NCI-H1436 treated with DMSO at 0.1 percent for 48 hours (cell line): ENCODE results near the gene SLC25A17.

Experiments used
- DNase-seq: peaks from one replicate; lab custom pipeline; 2025; lab: John Stamatoyannopoulos, UW

Gene SLC25A17

DNA sequence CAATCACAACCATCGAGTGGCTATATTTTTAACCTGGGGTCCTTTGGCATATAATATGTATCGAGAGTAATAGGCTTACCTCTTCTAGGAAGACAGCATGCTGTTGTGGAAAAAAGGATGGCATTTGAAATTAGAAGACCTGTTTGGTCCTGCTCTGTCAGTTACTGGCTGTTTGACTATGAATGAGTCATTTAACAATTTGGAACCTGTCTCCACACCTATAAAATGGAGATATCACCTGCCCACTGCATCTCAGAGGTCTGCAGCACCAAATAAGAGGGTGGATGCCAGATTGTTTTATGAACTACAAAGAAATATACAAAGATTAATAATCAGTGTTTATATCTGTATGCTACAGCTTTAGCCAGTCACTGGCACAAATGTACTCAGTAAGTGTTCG lies 60.8 kb downstream of the SLC25A17 start:
- no peak for DNase-seq

DNA sequence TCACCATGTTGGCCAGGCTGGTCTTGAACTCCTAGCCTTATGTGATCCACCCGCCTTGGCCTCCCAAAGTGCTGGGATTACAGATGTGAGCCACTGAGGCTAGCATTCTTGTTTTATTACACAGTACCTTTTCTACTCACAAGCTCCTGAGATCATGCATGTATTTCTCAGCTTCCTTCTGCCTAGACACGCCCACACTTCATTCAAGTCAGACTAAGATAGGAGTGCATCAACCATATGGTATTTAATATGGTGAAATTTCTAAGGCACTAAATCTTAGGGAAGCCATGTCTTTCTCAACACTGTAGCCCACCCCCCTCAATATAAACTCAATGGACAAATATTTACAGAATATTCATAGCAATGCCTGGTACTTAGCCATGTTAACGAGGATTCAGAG lies 62.1 kb downstream of the SLC25A17 start:
- no peak for DNase-seq

DNA sequence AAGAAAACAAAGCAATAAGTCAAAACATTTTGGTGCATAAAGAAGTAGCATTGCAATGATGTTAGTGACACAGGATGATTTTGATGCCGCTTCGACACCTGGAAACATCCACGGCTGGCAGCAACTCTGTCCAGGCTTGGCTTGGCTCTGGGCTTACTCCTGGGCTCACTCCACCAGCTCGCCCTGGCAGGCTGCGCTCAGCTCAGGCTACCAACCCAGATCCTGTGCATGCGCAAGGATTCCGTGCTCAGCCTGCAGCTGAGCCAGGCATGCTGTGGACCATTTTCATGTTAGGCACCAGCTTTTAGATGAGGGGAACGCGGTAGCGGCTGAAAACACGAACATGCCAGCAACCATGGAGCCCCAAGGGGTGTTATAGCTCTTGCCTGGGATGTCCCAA lies 66.0 kb downstream of the SLC25A17 start:
- no peak for DNase-seq

DNA sequence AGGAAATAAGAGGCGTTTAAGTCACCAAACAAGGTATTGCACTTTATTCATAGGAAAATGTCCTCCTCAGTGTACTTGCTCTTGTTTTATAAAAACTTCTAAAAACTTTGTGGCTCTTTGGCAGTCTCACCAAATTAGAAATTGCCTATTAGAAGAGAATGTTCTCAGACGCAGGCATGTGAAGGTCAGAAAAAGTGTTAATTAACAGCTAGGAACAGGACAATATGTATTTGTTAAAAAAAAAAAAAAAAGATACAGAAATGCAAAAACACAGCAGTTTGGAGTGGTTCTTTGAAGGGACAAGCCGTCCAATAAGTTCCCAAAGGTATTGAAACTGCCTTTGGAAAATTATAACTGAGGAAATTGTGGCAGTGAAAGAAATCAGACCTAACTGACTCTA lies 67.9 kb downstream of the SLC25A17 start:
- no peak for DNase-seq

DNA sequence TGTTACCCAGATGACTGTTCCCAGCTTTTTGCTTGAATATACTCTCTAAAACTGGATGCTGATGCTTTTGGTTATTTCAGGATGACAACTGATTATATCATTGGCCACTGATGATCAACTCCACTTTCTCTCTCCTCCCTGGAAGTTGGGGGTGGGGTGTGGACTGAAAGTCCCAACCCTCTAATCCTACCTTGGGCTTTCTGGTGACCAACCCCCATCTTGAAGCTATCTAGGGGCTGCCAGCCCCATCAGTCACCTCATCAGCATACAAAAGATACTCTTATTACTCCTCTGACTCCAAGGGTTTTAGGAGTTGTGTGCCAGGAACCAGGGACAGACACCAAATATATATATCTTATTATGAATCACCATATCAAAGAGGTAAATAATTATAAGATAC lies 69.3 kb downstream of the SLC25A17 start:
- no peak for DNase-seq

DNA sequence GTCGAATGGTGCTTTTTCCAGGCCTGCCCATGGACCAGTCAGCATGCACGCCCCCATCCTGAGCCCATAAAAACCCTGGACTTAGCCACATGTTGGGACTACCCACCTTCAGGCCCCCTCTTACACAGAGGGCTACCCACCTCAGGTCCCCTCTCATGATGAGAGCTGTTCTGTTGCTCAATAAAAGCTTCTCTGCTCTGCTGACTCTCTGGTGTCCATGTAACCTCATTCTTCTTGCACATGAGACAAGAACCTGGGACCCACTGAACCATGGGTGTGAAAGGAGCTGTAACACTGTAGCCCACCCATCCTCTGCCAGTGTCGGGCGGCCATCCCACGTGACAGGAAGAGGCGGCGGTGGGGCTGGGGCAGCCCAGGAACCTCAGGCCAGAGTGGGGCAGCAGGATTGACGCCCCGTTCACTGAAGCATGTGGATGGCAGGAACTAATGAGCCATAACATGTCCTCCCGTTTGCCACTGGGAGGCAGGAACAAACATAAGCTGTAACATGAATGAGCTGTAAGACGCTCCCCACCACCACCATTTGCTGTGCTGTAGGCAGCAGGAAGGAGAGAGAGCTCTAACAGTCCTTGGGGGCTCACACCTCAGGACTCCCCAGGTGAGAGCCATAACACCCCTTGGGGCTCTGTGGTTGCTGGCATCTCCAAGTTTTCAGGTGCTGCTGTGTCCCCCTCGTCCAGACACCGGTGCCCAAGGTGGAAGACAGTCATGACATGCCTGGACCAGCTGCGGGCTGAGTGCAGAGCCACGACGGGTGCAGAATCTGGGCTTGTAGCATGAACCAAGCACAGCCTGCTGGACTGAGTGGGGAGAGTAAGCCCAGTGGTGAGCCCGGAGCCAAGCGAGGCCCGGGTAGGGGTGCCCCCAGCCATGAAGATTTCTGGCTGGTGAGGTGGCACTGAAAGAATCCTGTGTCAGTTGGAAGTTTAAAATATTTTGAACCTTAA lies 70.5 kb downstream of the SLC25A17 start:
- DNase-seq: no peak

DNA sequence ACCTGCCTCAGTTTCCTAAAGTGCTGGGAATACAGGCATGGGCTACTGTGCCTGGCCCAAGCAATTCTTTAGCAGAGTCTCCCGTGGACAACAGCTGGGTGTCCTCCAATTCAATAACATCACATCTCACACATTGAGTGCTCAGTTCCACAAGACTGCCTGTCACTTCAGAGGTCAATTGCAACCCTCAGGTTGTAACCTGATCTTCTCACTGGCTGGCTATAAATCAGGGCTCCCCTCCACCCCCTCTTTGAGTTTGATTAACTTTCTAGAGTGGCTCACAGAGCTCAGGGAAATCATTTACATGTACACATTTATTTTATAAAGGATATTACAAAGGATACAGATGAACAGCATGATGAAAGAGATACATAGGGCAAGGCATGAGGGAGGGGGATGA lies 71.8 kb downstream of the SLC25A17 start:
- no peak for DNase-seq

DNA sequence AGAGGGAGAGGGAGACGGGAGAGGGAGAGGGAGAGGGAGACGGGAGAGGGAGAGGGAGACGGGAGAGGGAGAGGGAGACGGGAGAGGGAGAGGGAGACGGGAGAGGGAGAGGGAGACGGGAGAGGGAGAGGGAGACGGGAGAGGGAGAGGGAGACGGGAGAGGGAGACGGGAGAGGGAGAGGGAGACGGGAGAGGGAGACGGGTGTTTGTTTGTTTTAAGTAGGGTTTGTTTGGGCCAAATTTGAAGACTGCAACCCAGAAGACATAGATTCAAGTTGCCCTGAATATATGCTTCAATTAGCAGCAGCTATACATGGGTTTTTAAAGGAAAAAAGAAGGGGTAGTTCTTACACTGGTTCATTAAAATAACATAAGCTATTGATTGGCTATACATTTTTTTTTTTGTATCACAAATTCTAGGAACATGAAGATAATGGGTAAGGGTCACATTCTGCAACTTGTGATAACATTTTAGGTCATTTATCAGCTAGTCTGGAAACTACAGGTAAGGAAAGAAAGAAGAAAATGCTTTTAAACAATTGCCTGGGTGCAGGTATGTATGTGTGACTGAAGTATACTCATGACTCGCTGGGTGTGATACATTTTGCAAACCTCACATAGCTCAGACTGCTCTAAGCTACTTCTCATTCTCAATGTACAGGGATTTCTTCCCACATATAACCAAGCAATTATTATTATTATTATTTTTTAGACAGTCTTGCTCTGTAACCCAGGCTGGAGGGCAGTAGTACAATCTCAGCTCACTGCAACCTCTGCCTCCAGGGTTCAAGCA lies 72.5 kb downstream of the SLC25A17 start:
- no peak for DNase-seq

DNA sequence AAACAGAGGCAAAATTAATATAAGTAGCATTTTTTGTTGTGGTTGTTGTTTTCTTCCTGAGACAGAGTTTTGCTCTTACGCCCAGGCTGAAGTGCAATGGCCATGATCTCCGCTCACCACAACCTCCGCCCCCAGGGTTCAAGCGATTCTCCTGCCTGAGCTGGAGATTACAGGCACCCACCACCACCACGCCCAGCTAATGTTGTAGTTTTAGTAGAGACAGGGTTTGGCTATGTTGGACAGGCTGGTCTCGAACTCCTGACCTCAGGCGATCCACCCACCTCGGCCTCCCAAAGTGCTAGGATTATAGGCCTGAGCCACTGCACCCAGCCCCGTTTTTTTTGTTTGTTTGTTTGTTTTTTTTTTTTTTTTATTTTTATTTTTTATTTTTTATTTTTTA lies 75.4 kb downstream of the SLC25A17 start:
- DNase-seq: no peak

DNA sequence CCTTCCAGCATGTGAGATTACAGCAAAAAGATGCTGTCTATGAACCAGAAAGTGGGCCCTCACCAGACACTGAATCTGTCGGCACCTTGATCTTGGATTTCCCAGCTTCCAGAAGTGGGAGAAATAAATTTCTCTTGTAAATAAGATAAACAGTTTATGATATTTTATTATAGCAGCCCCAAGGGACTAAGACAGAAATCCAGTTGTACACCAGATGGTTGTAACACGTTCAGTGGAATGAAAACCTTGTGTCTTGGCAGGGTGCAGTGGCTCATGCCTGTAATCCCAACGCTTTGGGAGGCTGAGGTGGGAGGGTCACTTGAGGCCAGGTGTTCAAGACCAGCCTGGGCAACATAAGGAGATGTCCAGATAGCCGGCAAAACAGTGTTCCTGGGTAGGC lies 78.0 kb downstream of the SLC25A17 start:
- no peak for DNase-seq

DNA sequence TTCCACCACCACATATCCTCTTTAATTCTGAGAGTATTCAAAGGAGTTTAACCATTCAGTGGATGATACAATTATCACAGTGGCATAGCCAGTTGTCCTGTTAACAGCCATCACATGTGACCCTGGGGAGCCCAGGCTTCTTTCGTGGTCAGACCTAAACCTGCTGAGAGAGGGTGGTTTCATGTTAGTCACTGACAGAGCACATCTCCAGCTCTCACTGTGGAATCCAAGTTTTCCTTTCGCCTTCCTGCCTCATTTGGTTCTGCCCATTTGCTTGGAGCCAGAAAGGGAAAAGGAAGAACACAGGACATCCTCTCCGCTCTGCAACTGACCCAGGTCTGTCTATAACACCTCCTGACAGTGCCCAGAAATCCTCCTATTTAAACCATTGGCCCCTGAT lies 79.4 kb downstream of the SLC25A17 start:
- no peak for DNase-seq

DNA sequence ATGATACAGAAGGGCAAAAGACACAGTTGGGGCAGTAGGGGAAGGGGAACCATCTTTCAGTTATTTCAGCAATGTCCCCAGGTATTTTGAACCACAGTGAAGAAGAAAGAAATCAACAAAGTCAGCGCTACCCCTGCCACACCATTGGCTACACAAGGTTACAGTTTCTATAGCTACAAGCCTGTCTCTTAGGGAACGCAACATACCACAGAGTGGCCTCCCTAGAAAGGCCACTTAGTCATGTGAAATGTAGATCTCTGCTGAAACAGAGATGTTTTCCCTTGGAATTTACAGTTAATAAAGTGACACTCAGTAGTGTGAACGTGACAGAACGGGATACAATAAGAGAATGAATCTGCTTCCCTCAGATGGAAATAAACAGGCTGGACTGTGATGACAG lies 85.2 kb downstream of the SLC25A17 start:
- no peak for DNase-seq

DNA sequence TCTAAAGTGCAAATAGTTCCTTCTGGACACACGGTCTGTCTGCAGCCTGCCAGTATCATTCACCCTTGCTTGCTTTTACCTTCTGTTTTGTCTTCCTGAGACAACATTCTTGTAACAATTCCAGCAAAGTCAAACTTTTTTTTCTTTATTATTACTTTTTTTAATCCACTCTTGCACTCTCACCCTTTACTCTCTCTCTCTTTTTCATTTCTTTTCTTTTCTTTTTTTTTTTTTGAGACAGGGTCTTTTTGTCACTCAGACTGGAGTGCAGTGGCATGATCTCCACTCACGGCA lies 86.2 kb downstream of the SLC25A17 start:
- no peak for DNase-seq

DNA sequence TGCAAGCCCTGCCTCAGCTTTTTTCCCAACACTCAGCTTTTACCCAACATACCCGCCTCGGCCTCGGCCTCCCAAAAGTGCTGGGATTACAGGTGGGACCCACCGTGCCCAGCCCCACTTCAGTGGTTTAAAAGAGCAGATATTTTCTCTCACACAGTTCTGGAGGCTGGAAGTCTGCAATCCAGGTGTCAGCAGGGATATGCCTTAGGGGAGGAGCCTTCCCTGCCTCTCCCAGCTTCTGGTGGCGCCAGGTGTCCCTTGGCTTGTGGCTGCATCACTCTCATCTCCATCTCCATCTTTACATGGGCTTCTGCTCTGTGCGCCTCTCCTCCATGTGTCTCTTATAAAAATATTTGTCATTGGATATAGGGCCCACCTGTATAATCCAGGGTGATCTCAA lies 89.9 kb downstream of the SLC25A17 start:
- no peak for DNase-seq

DNA sequence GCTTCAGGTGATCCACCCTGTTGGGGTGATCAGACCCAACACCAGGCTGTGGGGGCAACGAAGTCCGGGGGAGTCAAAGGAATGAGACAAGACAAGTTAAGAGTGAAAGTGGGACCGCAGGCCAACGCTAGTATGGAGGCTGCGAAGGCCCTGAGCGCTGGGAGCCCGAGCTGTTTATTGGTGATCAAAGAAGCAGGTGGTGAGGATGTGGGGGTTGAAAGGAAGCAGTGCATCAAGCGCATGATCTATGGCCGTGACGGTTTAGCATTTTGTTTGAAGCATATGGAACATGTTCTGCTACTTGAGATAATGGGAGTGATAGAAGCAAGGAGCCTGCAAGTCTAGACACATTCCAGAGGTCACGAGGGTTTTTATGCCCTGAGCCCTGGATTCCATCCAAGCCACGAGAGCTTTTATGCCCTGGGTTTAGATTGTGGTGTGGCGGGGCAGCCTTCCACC lies 90.4 kb downstream of the SLC25A17 start:
- peak; percentile 86 for DNase-seq

DNA sequence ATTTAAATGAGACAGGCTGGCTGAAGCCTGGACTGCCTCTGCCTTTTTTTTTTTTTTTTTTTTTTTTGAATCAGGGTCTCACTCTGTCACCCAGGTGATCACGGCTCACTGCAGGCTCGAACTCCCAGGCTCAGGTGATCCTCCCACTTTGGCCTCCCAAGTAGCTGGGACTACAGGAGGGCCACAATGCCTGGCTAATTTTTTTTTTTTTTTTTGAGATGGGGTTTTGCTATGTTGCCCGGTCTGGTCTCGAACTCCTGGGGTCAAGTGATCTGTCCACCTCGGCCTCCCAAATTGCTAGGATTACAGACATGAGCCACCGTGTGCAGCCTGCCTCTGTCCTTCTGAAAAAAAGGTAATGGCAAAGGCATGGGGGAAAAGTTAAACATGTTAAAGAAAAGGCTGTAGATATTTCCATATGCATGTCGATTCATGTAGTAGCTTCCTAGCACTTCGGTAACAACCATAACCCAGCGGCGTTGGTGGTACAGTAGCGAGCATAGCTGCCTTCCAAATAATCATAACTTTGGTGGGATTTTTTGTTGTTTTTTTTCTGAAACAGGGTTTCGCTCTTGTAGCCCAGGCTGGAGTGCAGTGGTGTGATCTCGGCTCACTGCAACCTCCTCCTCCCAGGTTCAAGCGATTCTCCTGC lies 91.1 kb downstream of the SLC25A17 start:
- no peak for DNase-seq

DNA sequence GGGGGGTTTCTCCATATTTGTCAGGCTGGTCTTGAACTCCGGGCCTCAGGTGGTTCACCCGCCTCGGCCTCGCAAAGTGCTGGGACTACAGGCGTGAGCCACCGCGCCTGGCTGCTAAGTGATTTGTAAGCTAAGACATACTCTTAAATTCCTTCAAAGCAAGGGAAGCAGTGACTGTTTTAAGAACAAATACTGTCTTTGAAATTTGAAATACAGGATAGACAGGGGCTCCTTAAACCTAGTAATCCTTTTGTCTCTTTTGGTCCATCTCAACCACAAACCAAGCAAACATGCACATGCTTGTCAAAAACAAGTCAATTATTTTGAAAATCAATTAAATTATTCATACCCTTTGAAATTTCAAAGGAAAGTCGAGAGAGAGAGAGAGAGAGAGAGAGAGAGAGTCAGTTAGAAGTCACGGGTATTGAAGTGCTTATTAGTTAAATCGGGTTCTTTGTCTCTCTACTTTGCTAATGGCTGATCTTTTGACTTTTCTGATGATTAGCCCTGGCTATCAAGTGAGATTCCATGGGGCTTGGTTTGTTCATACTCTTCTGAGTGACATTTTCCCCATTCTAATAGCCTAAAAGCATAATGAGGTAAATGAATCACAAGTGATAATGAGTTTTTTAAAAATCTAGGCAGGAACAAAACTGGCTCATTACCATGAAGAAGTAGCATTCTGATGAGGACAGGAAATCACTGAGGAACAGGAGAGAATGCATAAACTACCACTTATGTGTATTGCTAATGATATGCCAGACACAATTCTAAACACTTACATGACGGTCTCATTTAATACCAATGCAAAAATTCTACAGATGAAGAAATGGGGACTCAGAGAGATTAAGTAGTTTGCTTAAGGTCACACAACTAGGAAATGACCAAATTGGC lies 91.8 kb downstream of the SLC25A17 start:
- DNase-seq: peak; percentile 88

DNA sequence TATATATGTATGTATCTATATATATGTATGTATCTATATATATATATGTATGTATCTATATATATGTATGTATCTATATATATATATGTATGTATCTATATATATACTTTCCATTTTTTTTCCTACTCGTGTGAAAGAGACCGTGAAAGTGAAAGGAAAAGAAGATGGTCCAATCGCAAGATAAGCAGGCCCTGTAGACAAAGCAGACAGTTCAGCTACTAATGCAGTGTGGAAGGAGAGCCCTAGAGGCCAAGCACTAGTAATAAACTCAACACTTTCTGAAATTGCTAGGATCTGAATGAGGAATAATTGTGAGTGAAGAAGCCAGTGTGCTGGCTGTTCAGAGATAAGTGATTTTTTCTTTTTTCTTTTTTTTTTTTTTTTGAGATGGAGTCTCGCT lies 92.6 kb downstream of the SLC25A17 start:
- peak; percentile 33 for DNase-seq

DNA sequence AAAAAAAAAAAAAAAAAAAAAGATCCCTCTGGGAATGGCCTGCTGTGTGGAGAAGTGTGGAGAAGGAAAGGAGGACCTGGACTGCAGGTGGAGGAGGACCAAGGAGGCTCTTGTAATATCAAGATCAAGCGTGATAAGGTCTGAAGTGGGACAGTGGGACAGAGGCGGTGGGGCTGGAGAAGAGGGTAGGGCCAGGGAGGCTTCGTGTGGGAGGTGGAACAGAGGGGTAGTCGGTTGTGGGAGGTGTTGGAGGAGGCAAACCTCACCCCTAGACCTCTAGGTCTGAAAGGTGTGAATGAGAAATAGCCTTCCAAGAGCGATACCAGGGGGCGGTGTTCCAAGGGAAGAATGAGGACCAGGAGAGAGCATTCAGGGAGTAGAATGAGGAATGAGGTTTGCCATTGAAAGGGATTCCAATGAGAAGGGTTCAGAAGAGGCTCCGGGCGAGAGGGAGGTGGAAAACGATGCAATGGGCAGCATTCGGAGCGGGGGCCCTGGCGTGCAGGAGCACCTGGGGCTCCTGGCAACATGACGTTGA lies 95.7 kb downstream of the SLC25A17 start:
- no peak for DNase-seq

DNA sequence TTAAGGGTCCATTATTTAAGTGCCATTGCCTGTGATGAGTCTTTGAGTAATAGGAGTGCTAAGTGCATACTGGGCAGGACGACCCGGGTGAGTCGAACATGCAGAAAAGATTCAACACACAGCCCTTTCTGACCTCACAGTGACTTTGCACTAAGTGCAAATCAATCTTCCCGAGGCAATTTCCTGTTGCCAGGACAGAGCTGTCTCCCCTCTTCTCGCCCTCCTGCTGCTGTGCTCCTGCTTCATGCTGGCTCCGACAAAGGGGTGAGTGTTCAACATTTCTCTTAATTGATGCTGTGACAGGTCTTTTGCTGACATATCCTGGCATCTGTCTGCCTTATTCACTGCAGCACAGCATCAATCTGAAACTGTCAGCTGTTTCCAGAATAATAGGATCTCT lies 97.9 kb downstream of the SLC25A17 start:
- DNase-seq: peak; percentile 68

DNA sequence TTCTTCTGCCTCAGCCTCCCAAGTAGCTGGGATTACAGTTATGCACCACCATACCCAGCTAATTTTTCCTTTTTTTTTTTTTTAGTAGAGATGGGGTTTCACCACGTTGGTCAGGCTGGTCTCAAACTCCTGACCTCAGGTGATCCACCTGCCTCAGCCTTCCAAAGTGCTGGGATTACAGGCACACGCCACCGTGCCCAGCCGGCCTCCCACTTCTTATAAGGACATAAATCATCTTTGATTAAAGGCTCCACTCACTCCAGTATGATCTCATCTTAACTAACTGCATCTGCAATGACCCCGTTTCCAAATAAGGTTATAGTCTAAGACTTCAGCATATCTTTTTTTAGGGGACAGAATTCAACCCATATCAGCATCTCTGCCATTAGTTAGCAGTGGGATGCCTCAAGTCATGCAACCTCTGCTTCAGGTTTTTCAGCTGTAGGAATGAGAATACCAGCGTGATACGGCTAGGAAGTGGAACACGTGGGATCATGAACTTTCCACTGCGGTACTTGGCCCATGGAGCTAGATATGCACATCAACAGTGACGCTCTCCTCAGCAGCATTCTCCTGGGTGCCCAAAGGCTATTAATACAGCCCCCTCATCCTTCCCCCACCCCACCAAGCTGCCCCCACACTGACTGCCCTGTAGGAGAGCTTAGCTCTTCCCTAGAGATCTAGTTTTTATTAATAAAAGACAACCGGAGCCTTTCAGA lies 98.4 kb downstream of the SLC25A17 start:
- DNase-seq: no peak
